B cell (primary cell): ENCODE results near the gene TBX1.

ENCODE experiments used
- EZH2 ChIP-seq: IDR thresholded peaks from 2 replicates; pipeline ENCODE4 v1.6.1; 2012; ENCODE audit warnings: borderline replicate concordance, low read depth, mild to moderate bottlenecking, moderate library complexity, low read length; ENCODE audit not compliant: insufficient read depth, poor library complexity, severe bottlenecking
- TF ChIP-seq, protein P1 (sequence below): fragments of 200-600 bp; IDR thresholded peaks from one replicate; pipeline ENCODE4 v1.8.0; 2022; ENCODE audit warnings: antibody characterized with exemption, mild to moderate bottlenecking

- TF ChIP-seq, protein P1, sequence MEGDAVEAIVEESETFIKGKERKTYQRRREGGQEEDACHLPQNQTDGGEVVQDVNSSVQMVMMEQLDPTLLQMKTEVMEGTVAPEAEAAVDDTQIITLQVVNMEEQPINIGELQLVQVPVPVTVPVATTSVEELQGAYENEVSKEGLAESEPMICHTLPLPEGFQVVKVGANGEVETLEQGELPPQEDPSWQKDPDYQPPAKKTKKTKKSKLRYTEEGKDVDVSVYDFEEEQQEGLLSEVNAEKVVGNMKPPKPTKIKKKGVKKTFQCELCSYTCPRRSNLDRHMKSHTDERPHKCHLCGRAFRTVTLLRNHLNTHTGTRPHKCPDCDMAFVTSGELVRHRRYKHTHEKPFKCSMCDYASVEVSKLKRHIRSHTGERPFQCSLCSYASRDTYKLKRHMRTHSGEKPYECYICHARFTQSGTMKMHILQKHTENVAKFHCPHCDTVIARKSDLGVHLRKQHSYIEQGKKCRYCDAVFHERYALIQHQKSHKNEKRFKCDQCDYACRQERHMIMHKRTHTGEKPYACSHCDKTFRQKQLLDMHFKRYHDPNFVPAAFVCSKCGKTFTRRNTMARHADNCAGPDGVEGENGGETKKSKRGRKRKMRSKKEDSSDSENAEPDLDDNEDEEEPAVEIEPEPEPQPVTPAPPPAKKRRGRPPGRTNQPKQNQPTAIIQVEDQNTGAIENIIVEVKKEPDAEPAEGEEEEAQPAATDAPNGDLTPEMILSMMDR: no peak
- TF ChIP-seq EZH2: no peak
Measured at GRCh38 chr22:19724927-19725661, 35.5 kb upstream of the TBX1 start.
